Activated T-cell treated with anti-CD3 and anti-CD28 coated beads, Interleukin-2, amount 50 U/mL, for 1 hour (primary cell): ENCODE measurements around the gene DUSP8.
A peak's percentile ranks its signal among the peaks of the same experiment; 100 is the strongest.
"Not testable (repeated sequence)": the region's sequence is repeated elsewhere in the genome, so short reads cannot be mapped to it uniquely, and the experiment has no call there.

Source experiments
- DNase-seq: peaks from one replicate; pipeline ENCODE4 v3.0.0-alpha.2; 2020

Gene DUSP8

DNA sequence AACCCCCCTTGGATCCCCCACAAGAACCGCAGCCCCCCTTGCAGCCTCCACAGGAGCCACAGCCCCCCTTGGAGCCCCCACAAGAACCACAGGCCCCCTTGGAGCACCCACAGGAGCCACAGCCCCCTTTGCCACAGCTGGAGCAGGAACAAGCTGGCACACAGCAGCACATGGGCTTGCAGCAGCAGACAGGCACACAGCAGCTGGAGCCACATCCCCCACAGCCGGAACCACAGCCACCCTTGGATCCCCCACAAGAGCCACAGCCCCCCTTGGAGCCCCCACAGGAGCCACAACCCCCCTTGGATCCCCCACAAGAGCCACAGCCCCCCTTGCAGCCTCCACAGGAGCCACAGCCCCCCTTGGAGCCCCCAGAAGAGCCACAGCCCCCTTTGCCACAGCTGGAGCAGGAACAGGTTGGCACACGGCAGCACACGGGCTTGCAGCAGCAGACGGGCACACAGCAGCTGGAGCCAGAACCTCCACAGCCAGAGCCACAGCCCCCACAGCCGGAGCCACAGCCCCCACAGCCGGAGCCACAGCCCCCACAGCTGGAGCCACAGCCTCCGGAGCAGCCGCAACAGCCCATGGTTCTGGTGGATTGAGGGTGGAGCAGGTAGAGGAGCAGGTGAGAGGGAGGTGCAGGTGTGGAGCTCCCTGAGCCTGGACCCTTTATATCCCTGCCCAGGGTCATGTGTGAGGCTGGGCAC, 12.7 kb upstream of the DUSP8 start, which contains the start of gene KRTAP5-1:
Gene KRTAP5-1 (minus strand): TSS at position 623 of the 710 bp plus-strand sequence. CDS start 34 bp downstream, at position 589.
- not testable (repeated sequence) for DNase-seq

DNA sequence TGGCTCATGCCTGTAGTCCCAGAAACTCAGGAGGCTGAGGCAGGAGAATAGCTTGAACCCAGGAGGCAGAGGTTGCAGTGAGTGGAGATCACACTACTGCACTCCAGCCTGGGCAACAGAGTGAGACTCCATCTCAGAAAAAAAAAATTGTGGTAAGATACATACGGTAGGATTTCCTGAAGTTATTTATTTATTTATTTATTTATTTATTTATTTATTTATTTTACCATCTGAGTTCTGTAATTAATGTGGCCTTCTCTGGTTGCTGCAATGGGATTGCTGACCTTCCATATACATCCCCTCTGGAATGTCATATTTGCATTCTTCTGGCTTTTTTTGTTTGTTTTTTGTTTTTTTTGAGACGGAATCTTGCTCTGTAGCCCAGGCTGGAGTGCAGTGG, 10.8 kb upstream of the DUSP8 start:
- not testable (repeated sequence) for DNase-seq

DNA sequence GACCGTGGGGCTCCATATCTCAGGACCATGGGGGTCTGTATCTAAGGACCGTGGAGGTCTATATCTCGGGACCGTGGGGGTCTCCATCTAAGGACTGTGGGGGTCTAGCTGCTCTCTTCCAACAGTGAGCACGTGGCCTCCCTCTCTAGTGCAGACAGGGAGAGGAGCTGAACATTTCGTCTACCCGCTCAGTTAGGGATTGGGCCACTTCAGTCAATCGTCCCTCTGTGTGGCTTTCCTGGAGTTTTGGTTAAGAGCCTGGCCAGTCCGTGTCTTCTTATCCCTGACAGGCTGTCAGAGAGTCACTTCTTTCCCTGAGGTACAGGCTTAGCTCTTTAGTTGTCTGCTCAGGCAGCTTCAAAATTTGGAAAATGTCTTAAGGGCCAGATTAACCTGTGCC, 9.9 kb upstream of the DUSP8 start:
- DNase-seq = no peak

DNA sequence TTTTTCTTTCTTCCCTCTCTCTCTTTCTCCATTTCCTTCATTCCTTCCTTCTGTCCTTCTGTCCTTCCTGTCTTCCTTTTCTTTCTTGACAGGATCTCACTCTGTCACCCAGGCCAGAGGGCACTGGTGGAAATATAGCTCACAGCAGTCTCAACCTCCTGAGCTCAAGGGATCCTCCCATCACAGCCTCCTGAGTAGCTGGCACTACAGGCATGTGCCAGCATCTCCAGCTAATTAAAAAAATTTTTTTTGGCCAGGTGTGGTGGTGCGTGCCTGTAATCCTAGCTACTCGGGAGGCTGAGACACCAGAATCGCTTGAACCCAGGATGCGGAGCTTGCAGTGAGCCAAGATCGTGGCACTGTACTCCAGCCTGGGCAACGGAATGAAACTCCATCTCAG, 4.8 kb upstream of the DUSP8 start:
- DNase-seq = peak; percentile 9

DNA sequence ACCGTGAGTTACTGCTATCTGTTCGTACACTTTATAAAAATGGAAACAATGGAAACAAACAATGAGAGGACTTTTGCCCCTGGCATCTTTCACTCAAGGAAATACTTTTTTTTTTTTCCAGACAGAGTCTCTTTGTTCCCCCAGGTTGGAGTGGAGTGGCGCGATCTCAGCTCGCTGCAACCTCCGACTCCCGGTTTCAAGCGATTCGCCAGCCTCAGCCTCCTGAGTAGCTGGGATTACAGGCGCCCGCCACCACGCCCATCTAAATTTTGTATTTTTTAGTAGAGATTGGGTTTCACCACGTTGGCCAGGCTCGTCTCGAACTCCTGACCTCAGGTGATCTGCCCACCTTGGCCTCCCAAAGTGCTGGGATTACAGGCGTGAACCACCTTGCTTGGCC, 3.7 kb upstream of the DUSP8 start:
- DNase-seq = peak; percentile 8

DNA sequence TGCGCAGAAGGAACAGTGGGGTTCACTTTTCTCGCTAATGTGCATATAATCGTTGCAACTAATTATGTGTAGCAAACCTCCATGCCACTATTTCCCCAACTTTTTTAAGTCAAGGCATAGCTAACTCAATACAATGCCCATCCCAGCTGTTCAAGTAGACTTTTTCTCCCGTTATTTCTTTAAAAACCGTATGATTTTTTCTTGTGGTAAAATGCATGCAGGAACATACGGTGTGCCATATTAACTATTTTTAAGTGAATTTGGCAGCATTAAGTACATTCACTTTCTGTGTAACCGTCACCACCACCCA, 2.8 kb upstream of the DUSP8 start:
- no peak for DNase-seq

DNA sequence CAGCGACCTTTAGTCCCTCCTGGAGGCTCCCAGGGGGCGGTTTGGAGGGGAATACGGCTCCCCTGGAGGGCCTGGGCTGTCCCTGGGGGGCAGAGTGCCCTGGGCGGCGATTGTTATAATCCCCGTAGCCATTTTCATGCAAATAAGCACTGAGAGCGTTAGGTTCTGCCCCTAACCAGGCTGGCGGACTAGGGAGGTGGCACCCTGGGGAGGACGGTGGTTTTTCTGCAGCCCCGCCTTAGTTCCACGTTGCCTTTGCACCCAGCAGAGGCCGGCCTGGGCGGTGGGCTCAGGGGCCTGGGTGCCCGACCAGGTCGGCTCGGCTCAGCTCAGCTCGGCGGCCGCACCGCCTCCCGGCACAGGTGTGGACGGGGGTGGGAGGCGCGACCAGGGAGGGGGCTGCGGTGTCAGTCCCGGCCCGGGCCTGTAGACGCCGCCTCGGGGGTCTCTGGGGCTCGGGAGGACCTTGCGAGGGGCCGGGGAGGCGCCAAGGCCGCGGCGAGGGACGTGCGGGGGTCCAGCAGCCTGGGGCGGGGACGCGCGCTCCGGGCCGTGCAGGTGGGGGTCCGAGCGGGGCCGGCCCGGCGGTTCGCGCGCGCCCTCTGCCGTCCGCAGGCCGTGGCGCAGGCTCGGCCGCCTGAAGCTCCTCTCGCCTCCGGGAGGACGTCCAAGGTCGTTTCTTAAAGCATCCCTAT, 2.3 kb upstream of the DUSP8 start:
- DNase-seq = peak; percentile 76

DNA sequence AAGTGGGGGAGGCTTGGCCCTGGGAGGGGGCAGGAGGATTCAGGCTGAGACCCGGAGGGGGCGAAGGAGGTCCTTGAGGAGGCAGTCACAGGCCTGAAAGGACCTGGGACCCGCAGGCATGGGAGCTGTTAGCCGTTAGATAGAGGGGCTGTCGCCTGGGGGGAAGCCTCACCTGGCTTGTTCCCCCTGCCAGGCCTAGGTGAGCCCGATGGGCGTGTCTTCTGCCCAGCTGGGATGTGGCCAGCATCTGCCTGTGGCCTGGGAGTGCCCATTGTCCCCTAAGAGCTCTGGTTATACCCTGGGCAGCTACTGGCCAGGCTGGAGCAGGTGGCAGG, 1.8 kb upstream of the DUSP8 start:
- no peak for DNase-seq

DNA sequence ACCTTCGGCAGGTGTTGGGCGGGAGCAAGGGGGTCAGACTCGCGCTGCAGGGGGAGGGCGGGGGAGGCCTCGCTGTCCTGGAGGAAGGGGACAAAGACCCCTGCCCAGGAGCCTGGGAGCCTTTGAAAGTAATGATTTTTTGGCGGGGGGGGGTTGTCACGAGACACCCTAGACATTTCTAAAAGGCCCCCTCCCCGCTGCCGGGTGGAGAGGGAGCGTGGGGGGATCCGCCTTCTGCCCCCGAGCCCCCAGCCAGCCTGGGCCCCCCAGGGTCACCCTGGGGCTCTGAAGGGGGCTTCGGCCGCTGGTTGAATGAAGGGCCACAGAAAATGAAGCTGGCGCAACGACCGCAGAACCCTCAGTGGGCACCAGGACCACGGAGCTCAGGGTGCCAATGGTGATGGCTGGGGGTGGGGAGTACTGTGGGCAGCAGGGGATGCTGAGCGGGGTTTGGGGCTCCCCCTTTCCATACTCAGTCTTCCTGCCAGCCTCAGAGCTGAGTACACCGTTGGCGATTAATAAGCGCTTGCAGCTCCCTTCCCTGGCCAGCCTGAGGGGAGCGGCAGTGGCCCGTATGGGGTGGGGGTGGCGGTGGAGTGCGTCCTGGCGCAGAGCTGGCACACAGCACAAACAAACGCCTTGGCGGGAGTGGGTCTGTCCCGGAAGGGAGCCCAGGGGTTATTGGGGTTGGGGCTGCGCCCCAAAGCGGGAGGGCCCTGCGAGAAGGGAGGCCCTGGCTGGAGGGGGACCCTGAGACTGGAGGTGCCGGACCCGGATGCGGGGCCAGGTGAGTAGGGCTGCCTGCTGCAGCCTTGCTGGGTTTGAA, 1.2 kb upstream of the DUSP8 start:
- DNase-seq = peak; percentile 62

DNA sequence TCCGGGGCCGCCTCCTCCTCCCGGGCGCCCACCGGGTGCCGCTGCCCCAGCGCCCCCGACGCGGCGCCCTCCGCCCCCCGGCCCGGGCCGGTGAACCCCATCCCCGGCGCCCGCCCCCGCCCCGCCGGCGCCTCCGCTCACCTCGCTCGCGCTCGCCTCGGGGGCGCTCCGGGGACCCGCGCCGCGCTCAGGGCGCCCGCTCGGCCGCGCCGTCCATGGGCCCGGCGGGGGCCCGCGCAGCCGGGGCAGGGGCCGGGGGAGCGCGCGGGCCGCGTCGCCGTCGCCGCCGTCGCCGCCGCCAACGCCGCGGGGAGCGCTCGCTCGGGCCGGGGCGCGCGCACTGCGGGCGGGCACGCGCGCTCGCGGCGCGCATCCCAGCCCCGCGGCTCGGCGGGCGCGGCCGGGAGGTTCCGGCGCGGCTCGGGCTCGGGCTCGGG, 293 bp downstream of the DUSP8 start:
- DNase-seq = no peak

DNA sequence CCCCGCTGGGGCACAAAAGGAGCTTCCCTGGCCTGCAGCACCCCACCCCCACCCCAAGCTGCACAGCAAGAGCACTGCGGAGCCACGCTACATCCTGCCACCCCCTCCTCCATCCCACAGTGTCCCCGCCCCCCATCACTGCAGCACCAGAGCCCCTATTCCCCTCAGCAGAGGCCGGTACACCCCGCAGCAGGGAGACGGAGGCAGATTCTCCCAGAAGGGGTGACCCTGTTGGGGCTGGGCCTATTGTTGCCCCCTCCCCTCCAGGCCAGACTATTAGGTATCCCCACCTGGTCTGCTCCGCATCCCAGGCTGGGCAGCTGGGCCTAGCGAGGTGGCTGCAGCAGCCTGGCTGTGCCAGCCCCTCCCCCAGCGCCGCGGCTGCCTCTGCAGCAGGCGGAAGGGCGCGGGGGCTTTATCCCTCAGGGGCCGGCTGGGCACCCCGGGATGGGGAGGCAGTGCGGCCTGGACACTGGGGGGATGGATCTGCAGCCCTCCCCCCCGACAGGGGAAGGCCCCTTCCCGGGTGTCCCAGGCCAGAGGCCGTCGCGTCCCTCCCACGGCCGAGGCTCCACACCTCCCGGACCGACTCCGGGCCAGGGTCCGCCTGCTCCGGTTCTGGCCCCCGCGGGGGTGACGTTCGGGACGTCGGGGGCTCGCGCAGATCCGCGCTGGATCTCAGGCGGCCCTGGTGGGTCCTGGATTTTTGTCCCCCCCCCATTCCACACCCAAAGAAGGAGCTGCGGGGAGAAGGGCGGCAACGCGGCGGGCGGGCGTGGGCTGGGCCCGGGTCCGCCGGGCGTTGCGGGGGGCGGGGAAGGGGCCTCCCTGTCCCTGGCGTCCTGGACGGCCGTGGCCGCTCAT, 943 bp downstream of the DUSP8 start:
- peak; percentile 50 for DNase-seq

DNA sequence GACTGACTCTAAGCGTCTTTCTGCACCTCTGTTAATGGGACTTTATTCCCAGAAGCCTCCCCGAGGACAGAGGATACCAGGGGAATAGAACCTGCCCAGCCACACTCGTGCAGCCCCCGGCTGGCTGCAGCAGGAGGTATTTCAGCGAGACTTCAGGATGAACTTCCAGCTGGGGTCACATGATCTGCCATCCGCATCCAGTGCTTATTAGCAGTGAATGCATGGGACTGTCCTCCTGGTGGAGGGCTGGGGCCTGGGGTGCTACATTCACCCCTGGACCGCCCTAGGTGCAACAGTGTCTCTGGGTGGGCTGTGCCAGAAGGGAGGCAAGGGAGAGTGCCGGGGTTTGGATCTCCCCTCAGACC, 1.6 kb downstream of the DUSP8 start:
- peak; percentile 28 for DNase-seq

DNA sequence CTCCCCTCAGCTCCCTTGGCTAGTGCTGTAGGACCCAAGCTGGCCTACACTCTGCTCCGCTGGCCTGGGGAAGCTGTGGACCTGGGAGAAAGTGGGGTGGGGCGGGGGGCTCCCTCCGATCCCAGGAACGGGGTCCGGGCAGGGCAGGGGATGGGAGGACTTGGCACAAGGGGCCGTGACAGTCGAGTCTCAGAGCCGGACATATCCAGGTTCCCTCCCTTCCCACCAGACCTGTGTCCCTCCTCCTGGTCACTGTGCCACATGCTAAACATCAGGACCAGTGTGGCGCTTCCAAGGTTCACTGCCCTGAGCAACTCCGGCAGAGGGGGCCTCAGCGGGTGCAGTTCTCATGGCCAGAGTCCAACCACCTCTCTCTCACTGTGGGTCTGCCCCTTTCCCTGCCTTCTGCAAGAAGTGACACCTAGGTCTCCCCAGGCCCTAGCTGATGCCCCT, 2.0 kb downstream of the DUSP8 start:
- no peak for DNase-seq

DNA sequence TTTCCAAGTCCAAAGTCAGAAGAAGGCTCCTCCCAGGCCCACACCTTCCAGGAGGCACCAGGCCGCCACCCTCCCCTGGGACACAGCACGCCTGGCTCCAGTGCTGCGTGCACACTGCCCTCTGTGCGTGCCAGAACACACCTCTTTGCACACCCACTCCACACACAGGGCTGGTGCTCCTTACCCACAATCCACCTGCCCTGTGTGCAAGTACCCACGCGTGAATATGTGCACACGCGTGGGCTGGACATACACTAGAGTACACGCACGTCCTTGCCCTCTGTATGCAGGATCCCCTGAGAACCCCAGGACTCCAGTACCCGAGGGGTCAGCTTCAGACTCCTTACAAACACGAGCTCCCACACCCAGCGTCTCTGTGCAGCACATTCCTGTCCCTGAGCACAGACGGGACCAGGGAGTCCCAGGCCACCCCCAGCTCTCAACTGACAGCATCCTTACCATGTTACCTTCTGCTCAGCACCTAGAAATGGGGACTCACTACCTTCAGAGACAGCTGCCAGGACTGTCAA, 2.8 kb downstream of the DUSP8 start:
- DNase-seq = peak; percentile 21

DNA sequence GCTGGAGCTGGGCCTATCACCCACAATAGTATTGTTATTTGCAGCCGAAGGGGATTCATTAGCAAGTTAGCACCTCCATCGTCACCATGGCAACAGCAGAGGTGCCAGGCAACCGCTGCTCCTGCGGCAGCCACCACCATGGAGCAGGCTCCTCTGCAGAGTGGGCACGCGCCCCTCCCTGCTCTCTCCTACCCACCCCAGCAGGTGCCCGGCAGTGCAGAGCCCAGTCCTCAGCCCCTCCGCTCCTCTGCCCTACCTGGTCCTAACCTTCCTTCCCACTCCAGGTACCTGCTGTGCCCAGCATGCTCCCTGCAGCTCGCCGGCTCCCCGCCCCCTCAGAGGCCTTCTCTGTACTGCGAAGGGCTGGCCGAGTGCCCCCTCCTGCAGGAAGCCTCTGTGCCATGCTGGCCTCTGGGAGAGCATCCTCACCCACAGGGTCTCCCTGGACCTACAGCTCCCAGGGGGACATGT, 3.6 kb downstream of the DUSP8 start:
- DNase-seq = peak; percentile 54

DNA sequence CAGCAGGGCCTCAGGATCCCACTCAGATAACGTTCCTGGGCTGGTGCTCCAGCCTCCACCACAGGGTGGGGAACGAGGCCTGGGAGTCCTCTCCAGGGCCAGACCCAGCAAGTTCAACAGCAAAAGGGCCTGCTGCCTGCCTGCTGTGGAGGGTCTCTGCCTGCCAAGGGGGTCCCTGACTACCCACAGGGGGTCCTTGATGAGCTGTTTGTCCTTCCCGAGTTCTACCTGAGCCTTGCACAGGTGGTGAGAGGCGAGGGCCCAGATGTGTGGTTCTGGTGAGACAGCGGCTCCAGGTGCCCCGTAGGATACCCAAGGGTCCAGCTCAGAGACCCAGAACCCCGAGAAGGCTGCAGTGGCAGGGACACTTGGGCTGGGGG, 4.4 kb downstream of the DUSP8 start:
- no peak for DNase-seq

DNA sequence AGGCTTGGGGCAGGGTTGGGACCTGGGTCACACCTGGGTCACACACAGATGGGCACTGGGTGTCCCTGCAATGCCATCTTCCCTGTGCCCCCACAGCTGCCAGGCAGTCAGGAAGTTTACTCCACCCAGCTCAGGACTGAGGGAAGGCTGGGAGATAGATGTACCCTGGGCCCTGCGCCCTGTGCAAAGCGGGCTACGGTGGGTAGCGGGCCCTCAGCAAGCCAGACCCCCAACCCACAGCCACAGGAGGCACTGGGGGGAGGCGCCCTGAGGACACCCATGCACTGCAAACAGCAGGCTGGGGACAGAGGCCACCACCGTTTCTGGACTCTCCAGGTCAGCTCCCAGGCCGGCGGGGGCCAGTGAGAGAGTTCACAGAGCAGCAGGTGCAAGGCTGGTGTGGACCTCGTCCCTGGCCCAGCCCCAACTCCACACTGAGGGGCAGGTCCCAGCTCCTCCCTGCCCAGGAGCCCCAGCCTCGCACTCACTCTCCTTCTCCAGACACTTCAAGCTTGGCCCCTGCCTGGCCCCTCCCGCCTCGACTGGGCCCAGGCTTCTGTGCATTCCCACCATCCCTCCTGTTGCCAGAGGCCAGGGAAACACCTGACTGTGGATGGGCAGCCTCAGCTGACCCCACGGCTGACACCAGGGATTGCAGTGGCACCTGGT, 4.9 kb downstream of the DUSP8 start:
- no peak for DNase-seq

DNA sequence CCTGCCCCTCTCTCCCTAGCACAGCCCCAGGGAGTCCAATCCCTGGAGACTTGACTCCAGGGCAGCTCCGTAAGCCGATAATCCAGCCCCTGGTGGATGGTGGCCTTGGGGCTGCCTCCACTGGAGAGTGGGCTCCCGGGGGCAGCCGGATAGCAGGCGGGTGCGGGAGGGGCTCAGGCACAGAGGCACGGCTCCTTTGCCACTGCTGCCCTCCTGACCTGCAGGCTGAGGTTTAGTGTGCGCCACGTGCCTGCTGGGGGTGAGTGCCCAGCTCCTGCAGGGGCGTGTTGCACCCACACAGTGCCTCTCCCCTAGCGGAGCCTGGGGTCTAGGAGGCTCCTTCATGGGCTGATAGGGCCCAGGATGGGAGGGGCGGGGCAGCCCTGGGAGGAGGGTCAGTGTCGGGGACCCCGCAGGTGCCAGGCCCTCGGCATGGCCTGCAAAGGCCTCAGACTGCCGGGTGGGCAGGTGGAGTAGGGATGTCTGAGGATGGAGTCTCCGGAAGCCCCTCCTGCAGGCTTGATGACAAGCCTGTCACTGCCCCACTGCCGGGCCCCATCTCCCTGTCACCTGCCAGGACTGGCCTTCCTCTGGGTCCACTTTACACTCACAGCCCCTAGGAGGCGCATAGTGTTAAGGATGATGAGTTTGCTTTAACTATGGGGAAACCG, 5.6 kb downstream of the DUSP8 start:
- no peak for DNase-seq

DNA sequence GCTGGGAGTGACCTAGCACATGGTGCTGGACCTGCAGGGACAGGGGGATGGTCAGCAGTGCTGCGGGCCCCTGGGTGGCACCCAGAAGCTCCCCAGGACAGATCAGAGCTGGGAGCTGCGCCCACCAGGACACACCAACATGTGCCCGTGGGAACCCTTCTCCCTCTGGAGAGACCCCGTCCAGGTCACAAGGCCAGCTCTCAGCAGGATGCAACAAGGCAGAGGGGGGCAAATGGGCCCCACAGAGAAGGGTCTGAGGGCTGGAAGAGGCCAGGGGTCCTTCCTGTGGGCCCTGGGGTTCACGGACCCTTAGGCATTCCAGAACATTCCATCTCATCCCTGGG, 6.2 kb downstream of the DUSP8 start:
- DNase-seq = peak; percentile 22

DNA sequence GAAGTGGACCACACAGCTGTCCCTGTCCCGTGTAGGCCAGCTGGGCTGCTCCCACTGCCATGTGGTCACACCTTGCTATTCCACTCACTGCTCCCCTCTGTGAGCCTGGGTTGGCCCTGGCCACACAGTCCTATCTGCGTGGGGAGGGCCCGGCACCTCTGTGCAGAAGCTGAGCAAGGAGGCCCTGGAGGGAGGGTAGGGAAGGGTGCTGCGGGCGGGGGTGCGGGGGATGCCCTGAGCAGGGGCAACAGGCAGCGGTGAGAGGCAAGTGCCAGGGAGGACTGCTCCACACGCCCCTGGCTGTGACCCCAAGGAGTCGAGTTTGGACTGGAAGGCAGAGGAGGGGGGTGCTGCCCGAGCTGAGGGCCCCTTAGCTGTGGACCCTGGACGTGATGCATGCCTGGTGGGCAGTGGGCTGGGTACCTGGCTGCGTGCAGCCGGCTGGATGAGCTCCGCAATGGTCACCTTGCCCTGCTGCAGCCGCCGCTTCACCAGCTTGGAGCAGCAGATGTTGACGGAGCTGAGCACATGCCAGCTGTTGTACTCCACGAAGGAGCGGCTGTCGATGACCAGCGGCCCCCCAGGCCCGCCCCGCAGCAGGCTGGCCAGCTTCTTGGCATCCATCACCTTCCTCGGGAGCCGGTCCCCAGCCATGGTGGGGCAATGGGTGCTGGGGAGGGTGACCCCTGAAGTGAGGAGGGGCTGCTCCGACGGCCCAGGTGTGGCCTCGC, 6.7 kb downstream of the DUSP8 start:
- peak; percentile 22 for DNase-seq
